ENCODE data around the gene JMJD7.

JMJD7 gene

DNA sequence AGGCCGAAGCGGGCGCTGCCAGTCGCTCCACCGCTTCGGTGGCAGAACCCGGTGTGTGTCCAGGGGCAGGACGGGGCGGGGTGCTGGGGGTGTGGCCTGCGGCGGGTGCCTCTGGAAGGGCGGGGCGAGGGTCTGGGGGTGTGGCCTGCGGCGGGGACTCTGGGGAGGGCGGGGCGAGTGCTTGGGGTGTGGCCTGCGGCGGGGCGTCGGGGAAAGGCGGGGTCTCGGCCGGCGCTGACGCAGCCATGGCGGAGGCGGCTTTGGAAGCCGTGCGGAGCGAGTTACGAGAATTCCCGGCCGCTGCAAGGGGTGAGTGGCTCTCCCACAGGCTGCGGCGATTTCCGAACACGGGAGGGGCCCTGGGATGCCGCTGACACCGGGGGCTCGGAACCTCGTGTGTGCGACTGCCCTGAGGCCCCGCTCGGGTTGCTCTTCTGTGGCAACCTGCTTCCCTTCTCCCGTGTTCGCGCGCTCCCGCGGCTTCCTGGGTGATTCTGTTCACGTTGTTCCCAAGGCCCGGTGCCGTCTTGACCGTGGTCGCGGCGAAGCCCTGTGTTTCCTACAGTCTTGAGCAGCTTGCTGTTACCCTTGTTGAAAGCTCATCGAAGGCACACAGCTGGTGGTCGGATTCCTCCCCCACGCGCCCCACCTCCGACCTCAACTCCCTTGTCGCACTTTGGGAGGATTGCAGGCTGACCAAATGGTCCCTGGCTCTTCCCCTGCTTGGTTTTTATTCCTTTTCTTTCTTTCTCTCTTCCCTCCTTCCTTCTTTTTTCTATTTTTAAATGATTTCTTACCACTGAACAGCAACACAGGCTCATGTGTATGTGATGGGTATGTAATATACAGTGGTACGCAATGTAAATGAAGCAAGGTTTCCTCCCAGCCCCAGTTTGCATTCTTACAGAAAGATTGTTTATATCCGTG is at the start of gene JMJD7:
Gene JMJD7, plus strand, starts transcription at position 213 of the 927 bp plus-strand sequence. Its CDS starts 33 bp downstream, at position 246.
- DNase-seq (ENCODE audit: low read depth in 2 of 2) = peak; percentile 84 to 92
- TF ChIP-seq, protein P1, sequence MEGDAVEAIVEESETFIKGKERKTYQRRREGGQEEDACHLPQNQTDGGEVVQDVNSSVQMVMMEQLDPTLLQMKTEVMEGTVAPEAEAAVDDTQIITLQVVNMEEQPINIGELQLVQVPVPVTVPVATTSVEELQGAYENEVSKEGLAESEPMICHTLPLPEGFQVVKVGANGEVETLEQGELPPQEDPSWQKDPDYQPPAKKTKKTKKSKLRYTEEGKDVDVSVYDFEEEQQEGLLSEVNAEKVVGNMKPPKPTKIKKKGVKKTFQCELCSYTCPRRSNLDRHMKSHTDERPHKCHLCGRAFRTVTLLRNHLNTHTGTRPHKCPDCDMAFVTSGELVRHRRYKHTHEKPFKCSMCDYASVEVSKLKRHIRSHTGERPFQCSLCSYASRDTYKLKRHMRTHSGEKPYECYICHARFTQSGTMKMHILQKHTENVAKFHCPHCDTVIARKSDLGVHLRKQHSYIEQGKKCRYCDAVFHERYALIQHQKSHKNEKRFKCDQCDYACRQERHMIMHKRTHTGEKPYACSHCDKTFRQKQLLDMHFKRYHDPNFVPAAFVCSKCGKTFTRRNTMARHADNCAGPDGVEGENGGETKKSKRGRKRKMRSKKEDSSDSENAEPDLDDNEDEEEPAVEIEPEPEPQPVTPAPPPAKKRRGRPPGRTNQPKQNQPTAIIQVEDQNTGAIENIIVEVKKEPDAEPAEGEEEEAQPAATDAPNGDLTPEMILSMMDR (IDR thresholded peaks at IDR 0.05; ENCODE audit: low read depth, low read length) = no peak
- peak within 1 kb of the TSS; percentile 86 to 87 for H3K4me3 ChIP-seq (replicated peaks in 1 of 2; ENCODE audit: low read depth in 2 of 2, low read length in 2 of 2)

DNA sequence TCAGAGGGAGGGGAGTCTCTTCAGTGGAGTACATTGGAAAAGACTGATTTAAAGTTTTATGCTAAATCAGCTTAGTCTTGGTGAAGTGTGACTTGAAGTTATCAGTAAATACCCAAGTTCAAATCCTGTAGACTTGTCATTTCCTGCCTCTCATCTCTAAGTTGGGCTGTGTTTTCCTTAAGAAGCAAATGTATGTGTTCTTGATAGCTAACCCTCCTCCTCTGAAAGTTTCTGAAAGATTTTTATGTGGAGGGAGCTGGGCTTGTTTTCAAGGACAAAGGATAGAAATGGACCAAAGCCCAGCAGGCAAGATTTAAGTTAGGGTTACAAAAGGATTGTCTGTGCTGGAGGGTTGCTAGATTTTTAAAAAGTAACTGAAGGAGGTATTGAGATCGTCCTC is 49.4 kb upstream of the JMJD7 start:
- DNase-seq (ENCODE audit: low read depth in 2 of 2) = peak in 1 of 2 donors; percentile 45
- TF ChIP-seq, protein P1 (IDR thresholded peaks at IDR 0.05; ENCODE audit: low read depth, low read length) = no peak
- H3K4me3 ChIP-seq (replicated peaks in 1 of 2; ENCODE audit: low read depth in 2 of 2, low read length in 2 of 2) = no peak overlapping the region

DNA sequence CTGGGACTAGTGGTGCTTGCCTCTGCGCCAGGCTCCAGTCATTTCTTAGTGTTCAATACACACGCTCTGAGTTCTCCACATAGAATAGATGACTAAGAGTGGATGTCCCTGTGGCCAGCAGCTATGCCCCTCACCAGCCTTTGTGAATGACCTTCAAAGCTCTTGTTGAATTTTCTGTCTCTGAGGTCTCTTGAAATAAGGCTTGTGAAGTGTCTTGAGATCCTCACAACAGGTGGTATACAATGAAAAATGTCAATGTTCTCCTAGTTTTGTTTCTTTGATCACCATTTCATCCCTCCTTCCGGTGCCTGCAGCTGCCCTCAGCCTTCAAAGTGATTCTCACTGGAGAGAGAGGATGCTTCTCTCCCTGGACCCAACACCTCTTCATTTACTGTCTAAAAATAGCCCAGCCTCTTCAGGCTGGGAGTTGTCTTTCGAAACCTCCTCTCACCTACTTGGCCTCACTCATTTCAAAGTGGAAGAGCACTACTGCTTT is 48.2 kb upstream of the JMJD7 start:
- TF ChIP-seq, protein P1 (IDR thresholded peaks at IDR 0.05; ENCODE audit: low read depth, low read length) = no peak
- no peak overlapping the region for H3K4me3 ChIP-seq (replicated peaks in 1 of 2; ENCODE audit: low read depth in 2 of 2, low read length in 2 of 2)
- DNase-seq (ENCODE audit: low read depth in 2 of 2) = no peak

DNA sequence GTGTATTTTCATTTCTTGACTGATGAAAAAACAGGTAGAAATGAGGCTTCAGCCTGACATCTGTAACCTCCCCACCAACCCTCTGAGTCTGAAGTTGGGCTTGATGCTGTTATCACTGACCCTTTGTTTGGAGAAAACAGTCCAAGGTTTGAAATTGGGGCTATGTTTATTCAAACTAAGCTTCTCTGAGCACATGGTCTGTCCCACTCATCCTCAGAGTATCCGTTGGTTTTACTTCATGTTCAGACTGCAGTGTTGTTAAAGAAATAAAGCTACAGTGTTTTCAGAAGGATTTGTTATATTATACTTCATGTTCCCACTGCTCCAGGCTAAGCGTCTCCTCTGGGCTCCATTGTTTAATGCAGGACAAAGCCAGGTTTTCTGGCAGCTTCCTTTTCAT is 47.6 kb upstream of the JMJD7 start:
- TF ChIP-seq, protein P1 (IDR thresholded peaks at IDR 0.05; ENCODE audit: low read depth, low read length) = no peak
- no peak for DNase-seq (ENCODE audit: low read depth in 2 of 2)
- no peak overlapping the region for H3K4me3 ChIP-seq (replicated peaks in 1 of 2; ENCODE audit: low read depth in 2 of 2, low read length in 2 of 2)

DNA sequence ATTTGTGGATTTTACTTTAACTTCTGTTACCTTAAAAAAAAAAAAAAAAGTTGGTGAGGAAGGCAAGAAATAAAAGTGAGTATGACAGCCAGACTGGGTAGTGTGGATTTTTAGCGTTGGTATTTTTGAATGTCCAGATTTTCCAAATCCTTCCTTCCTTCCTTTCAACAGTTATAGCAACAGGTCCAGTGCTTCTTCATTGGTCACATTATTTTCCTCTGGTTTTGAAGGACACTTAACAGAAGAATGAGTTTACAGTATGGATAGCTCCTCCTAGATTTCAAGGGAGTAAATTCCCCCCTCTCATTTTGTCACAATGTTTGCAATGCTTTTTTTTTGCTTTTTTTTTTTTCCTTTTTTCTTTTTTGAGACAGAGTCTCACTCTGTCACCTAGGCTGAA is 47.2 kb upstream of the JMJD7 start:
- H3K4me3 ChIP-seq (replicated peaks in 1 of 2; ENCODE audit: low read depth in 2 of 2, low read length in 2 of 2) = no peak overlapping the region
- no peak for DNase-seq (ENCODE audit: low read depth in 2 of 2)
- TF ChIP-seq, protein P1 (IDR thresholded peaks at IDR 0.05; ENCODE audit: low read depth, low read length) = no peak

DNA sequence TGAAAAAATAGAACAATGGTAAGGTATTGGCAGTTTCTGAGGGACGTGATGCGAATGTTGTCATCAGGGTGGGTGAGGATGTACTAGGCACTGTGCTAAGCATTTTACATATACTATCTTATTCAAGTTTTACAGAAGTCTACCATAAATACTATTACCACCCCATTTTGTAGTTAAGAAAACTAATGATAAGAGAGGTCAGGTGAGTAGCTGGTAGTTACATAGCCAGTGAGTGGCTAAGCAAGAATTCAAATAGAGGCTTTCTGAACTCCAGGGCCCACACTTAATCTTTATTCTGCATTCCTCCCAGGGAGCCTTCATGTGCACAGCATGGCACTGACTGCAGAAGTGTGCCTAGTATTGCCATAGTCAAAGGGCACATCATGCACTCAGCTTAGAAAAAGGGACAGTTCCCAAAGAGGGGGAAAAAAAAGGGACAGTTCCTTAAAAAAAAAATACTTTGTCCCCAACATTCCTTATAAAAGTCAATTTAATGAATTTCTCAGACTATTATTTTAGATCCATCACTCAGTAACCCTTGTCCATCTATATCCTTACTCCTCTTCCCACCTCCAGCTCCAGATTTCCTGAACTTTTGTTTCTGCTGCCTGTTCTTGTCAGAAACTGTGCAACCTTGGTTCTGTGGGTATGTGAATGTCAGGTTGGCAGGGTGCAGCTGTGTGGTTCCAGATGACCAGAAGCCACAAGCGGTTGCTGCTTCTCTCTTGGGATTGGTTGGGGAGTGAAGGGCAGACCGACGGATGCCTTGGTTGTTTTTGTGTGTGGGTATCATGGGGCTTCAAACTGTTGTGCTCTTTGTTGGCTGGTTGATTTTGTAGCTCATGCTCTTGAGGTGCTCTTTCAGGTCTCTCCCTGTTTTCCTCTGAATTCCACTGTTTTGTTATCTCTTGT is 45.3 kb upstream of the JMJD7 start:
- DNase-seq (ENCODE audit: low read depth in 2 of 2) = no peak
- H3K4me3 ChIP-seq (replicated peaks in 1 of 2; ENCODE audit: low read depth in 2 of 2, low read length in 2 of 2) = no peak overlapping the region
- TF ChIP-seq, protein P1 (IDR thresholded peaks at IDR 0.05; ENCODE audit: low read depth, low read length) = no peak

Data from cardiac fibroblast (primary cell).